ENCODE data around the gene COPG2. TPM values are rescaled to one million over a fixed set of nuclear protein-coding genes. Genes with fewer than 3 reads are reported as not detected.

The COPG2 gene
- total RNA-seq, 1 experiment from 2014 or later: 17.6 TPM

GRCh38 chr7:130500463-130500862 lies 168.1 kb downstream of the COPG2 start:
- TF ChIP-seq, protein P1, sequence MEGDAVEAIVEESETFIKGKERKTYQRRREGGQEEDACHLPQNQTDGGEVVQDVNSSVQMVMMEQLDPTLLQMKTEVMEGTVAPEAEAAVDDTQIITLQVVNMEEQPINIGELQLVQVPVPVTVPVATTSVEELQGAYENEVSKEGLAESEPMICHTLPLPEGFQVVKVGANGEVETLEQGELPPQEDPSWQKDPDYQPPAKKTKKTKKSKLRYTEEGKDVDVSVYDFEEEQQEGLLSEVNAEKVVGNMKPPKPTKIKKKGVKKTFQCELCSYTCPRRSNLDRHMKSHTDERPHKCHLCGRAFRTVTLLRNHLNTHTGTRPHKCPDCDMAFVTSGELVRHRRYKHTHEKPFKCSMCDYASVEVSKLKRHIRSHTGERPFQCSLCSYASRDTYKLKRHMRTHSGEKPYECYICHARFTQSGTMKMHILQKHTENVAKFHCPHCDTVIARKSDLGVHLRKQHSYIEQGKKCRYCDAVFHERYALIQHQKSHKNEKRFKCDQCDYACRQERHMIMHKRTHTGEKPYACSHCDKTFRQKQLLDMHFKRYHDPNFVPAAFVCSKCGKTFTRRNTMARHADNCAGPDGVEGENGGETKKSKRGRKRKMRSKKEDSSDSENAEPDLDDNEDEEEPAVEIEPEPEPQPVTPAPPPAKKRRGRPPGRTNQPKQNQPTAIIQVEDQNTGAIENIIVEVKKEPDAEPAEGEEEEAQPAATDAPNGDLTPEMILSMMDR (conservative IDR thresholded peaks at IDR 0.05; ENCODE audit: low read depth, low read length): no peak
- TF ChIP-seq EZH2 (IDR thresholded peaks at IDR 0.05; ENCODE audit: borderline replicate concordance, low read depth, low read length, poor library complexity, severe bottlenecking): no peak
- Histone ChIP-seq H3K4me1 (ENCODE audit: insufficient read depth, low read length, poor library complexity, severe bottlenecking) (no peaks in the 10 kb centered on the region), H3K9me3 (ENCODE audit: low read depth, low read length, poor library complexity, severe bottlenecking) (no peaks in the 10 kb centered on the region), H3K36me3 (ENCODE audit: insufficient read depth, low read length, poor library complexity, severe bottlenecking) (peaks cover 3% of the 10 kb centered on the region), H3K27ac (ENCODE audit: low read depth, low read length, poor library complexity, severe bottlenecking) (no peak overlapping the region), H3K4me3 (ENCODE audit: low read depth, low read length, poor library complexity, severe bottlenecking) (no peak overlapping the region), H3K27me3 (replicated peaks; ENCODE audit: insufficient read depth, low read depth, low read length, poor library complexity) (no peaks in the 10 kb centered on the region)
- BruUV-seq (replicated peaks): no TSS peak
- ChIA-PET POLR2A (ENCODE audit: low non-redundant PET) (no interaction called here), CTCF (no interaction called here)
- DNase-seq (ENCODE audit: low spot score): no peak
- intact Hi-C loops (cut with micrococcal nuclease; ENCODE audit: unreplicated experiment): no loop called here

GRCh38 chr7:130494431-130494858 lies 174.1 kb downstream of the COPG2 start:
- Histone ChIP-seq H3K4me3 (ENCODE audit: low read depth, low read length, poor library complexity, severe bottlenecking) (no peak overlapping the region), H3K9me3 (ENCODE audit: low read depth, low read length, poor library complexity, severe bottlenecking) (no peaks in the 10 kb centered on the region), H3K27ac (ENCODE audit: low read depth, low read length, poor library complexity, severe bottlenecking) (no peak overlapping the region), H3K27me3 (replicated peaks; ENCODE audit: insufficient read depth, low read depth, low read length, poor library complexity) (no peaks in the 10 kb centered on the region), H3K36me3 (ENCODE audit: insufficient read depth, low read length, poor library complexity, severe bottlenecking) (no peaks in the 10 kb centered on the region), H3K4me1 (ENCODE audit: insufficient read depth, low read length, poor library complexity, severe bottlenecking) (peaks cover 3% of the 10 kb centered on the region)
- no peak for DNase-seq (ENCODE audit: low spot score)
- BruUV-seq (replicated peaks): no TSS peak
- POLR2A ChIA-PET (ENCODE audit: low non-redundant PET): no interaction called here
- CTCF ChIA-PET: no interaction called here
- TF ChIP-seq EZH2 (IDR thresholded peaks at IDR 0.05; ENCODE audit: borderline replicate concordance, low read depth, low read length, poor library complexity, severe bottlenecking): no peak
- TF ChIP-seq, protein P1 (conservative IDR thresholded peaks at IDR 0.05; ENCODE audit: low read depth, low read length): no peak
- intact Hi-C loops (cut with micrococcal nuclease; ENCODE audit: unreplicated experiment): loop anchor here (5.0 to 10.0 kb wide), 3 partner anchors 217 to 420 kb away; partner anchors contain the start of gene KLHDC10

DNA sequence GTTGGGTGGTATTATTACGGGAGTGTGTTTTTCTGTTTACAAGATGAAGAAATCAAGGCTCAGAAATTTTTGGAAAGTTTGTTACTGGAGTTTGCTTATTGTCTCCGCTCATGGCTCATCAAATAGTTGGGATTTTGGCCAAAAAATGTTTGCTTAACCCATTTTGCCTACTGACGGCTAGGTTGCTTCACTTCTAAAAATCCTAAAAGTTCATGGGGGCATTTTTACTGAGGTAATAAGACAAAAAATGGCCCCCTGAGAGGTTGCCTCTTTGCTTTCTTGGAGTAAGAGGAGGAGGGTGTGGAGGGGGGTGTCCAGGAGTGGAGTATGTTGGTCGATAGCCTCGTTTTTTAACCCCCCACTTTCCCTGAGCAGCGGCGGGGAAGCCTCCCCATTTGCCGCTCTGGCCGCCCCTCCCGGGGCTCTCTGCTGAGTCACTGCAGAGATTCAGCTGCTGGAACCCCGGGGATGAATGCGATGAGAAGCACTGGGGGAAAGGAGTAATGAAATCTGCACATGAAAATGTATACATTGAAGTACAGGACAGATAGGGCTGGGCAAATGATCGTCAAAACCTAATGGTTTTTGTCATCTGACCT lies 175.2 kb downstream of the COPG2 start:
- ChIA-PET CTCF (no interaction called here), POLR2A (ENCODE audit: low non-redundant PET) (no interaction called here)
- TF ChIP-seq, protein P1 (conservative IDR thresholded peaks at IDR 0.05; ENCODE audit: low read depth, low read length): no peak
- Histone ChIP-seq H3K36me3 (ENCODE audit: insufficient read depth, low read length, poor library complexity, severe bottlenecking) (no peaks in the 10 kb centered on the region), H3K4me3 (ENCODE audit: low read depth, low read length, poor library complexity, severe bottlenecking) (peak overlapping the region; percentile 56), H3K27ac (ENCODE audit: low read depth, low read length, poor library complexity, severe bottlenecking) (no peak overlapping the region), H3K9me3 (ENCODE audit: low read depth, low read length, poor library complexity, severe bottlenecking) (no peaks in the 10 kb centered on the region), H3K4me1 (ENCODE audit: insufficient read depth, low read length, poor library complexity, severe bottlenecking) (peaks cover 3% of the 10 kb centered on the region), H3K27me3 (replicated peaks; ENCODE audit: insufficient read depth, low read depth, low read length, poor library complexity) (no peaks in the 10 kb centered on the region)
- intact Hi-C loops (cut with micrococcal nuclease; ENCODE audit: unreplicated experiment): loop anchor here (5.0 to 10.0 kb wide), 3 partner anchors 216 to 419 kb away; partner anchors contain the start of gene KLHDC10
- no TSS peak for BruUV-seq (replicated peaks)
- peak; percentile 38 for DNase-seq (ENCODE audit: low spot score)
